HepG2 (cell line): ENCODE measurements around the gene POGK. TPM values are rescaled to one million over a fixed set of nuclear protein-coding genes. Genes with fewer than 3 reads are reported as not detected.

Source experiments
- ATF5 ChIP-seq: sonication (generic); formaldehyde crosslinking; IDR thresholded peaks from 2 replicates; pipeline ENCODE4 v1.4.0; 2020; ENCODE audit warnings: mild to moderate bottlenecking, low read depth, missing genetic modification reagents
- HNRNPK ChIP-seq: fragments of 200-400 bp; formaldehyde crosslinking; IDR thresholded peaks from 2 replicates; pipeline ENCODE4 v1.6.1; 2018; ENCODE audit warnings: low read length, low read depth, moderate library complexity, mild to moderate bottlenecking; ENCODE audit not compliant: poor library complexity, severe bottlenecking
- IKZF4 ChIP-seq: sonication (generic); formaldehyde crosslinking; IDR thresholded peaks from 2 replicates; pipeline ENCODE4 v1.5.1; 2020; ENCODE audit warnings: borderline replicate concordance, mild to moderate bottlenecking, low read depth, missing genetic modification reagents; ENCODE audit errors: not compliant biosample characterization
- PPARG ChIP-seq: conservative IDR thresholded peaks from 2 replicates; pipeline ENCODE4 v1.6.1; 2016; ENCODE audit warnings: missing biosample characterization, missing genetic modification reagents
- RAD21 ChIP-seq: fragments of 450-650 bp; formaldehyde crosslinking; IDR thresholded peaks from 2 replicates; pipeline ENCODE4 v1.5.0; 2020; ENCODE audit warnings: mild to moderate bottlenecking
- RARA ChIP-seq: IDR thresholded peaks from 2 replicates; pipeline ENCODE4 v1.6.1; 2016; ENCODE audit warnings: missing genetic modification reagents, missing compliant biosample characterization
- SMAD9 ChIP-seq: sonication (generic); formaldehyde crosslinking; IDR thresholded peaks from 2 replicates; pipeline ENCODE4 v1.5.1; 2020; ENCODE audit warnings: mild to moderate bottlenecking, missing genetic modification reagents
- SP4 ChIP-seq: sonication (generic); formaldehyde crosslinking; IDR thresholded peaks from 2 replicates; pipeline ENCODE4 v1.8.1; 2023; ENCODE audit warnings: mild to moderate bottlenecking, missing genetic modification reagents
- TAF15 ChIP-seq: fragments of 200-400 bp; formaldehyde crosslinking; IDR thresholded peaks from one replicate; pipeline ENCODE4 v1.6.1; 2018; ENCODE audit warnings: mild to moderate bottlenecking, low read depth, low read length; ENCODE audit not compliant: poor library complexity, severe bottlenecking
- ZNF432 ChIP-seq: sonication (generic); formaldehyde crosslinking; IDR thresholded peaks from 2 replicates; pipeline ENCODE4 v1.5.0; 2020; ENCODE audit warnings: missing genetic modification reagents, mild to moderate bottlenecking, borderline replicate concordance
- ZNF550 ChIP-seq: sonication (generic); formaldehyde crosslinking; IDR thresholded peaks from 2 replicates; pipeline ENCODE4 v1.4.0; 2020; ENCODE audit warnings: mild to moderate bottlenecking, missing genetic modification reagents, borderline replicate concordance
- ZNF564 ChIP-seq: sonication (generic); formaldehyde crosslinking; IDR thresholded peaks from 2 replicates; pipeline ENCODE4 v1.8.1; 2023; ENCODE audit warnings: mild to moderate bottlenecking, missing genetic modification reagents
- ZNF672 ChIP-seq: sonication (generic); formaldehyde crosslinking; IDR thresholded peaks from 2 replicates; pipeline ENCODE4 v1.8.1; 2022; ENCODE audit warnings: missing genetic modification reagents
- ZNF784 ChIP-seq: sonication (generic); formaldehyde crosslinking; IDR thresholded peaks from 2 replicates; pipeline ENCODE4 v1.5.1; 2020; ENCODE audit warnings: missing genetic modification reagents, mild to moderate bottlenecking, borderline replicate concordance
- ZNF878 ChIP-seq: sonication (generic); formaldehyde crosslinking; IDR thresholded peaks from 2 replicates; pipeline ENCODE4 v1.8.1; 2023; ENCODE audit warnings: mild to moderate bottlenecking, missing genetic modification reagents, moderate library complexity
- polyA plus RNA-seq, 8 experiments: library from polyadenylated mRNA; depleted of rRNA in 3 of 8; stranded (reverse) in 7 of 8; unstranded in 1 of 8; fragments of >200 nt; fragmentation: Illumina TruSeq in 4 of 8; extraction: Trizol in 4 of 8; gene quantifications; 2 replicates each; pipeline versions ENCODE4 v1.2.1 to v1.2.3, GENCODE V29; 2011 to 2016; ENCODE audit warnings: low read depth in 4 of 8, missing spikeins in 1 of 8, mixed read lengths in 1 of 8; ENCODE audit not compliant: insufficient read depth in 1 of 8
- total RNA-seq, 5 experiments: library from RNA; depleted of rRNA; stranded (reverse); fragments of >200 nt; fragmentation: Illumina TruSeq; extraction: Trizol; gene quantifications; 2 replicates each; pipeline ENCODE4 v1.2.3, GENCODE V29; 2016; ENCODE audit warnings: low read depth in 1 of 5
- TF ChIP-seq, protein P1 (sequence below): IDR thresholded peaks from 2 replicates; pipeline ENCODE4 v1.6.1; 2016; ENCODE audit warnings: low read depth, missing genetic modification reagents, missing compliant biosample characterization
- TF ChIP-seq, protein P2 (sequence below): IDR thresholded peaks from 2 replicates; pipeline ENCODE4 v1.6.1; 2016; ENCODE audit warnings: mild to moderate bottlenecking, missing biosample characterization, missing genetic modification reagents
- TF ChIP-seq, protein P3 (sequence below): sonication (generic); formaldehyde crosslinking; IDR thresholded peaks from 2 replicates; pipeline ENCODE4 v1.9.0; 2021; ENCODE audit warnings: missing genetic modification reagents, borderline replicate concordance

The POGK gene
- total and polyA plus RNA-seq, 2 of the 13 experiments (the other 11 are each of a cell fraction or from before 2014, with no cell fraction given) = 4.8 to 16.2 TPM

- TF ChIP-seq, protein P1, sequence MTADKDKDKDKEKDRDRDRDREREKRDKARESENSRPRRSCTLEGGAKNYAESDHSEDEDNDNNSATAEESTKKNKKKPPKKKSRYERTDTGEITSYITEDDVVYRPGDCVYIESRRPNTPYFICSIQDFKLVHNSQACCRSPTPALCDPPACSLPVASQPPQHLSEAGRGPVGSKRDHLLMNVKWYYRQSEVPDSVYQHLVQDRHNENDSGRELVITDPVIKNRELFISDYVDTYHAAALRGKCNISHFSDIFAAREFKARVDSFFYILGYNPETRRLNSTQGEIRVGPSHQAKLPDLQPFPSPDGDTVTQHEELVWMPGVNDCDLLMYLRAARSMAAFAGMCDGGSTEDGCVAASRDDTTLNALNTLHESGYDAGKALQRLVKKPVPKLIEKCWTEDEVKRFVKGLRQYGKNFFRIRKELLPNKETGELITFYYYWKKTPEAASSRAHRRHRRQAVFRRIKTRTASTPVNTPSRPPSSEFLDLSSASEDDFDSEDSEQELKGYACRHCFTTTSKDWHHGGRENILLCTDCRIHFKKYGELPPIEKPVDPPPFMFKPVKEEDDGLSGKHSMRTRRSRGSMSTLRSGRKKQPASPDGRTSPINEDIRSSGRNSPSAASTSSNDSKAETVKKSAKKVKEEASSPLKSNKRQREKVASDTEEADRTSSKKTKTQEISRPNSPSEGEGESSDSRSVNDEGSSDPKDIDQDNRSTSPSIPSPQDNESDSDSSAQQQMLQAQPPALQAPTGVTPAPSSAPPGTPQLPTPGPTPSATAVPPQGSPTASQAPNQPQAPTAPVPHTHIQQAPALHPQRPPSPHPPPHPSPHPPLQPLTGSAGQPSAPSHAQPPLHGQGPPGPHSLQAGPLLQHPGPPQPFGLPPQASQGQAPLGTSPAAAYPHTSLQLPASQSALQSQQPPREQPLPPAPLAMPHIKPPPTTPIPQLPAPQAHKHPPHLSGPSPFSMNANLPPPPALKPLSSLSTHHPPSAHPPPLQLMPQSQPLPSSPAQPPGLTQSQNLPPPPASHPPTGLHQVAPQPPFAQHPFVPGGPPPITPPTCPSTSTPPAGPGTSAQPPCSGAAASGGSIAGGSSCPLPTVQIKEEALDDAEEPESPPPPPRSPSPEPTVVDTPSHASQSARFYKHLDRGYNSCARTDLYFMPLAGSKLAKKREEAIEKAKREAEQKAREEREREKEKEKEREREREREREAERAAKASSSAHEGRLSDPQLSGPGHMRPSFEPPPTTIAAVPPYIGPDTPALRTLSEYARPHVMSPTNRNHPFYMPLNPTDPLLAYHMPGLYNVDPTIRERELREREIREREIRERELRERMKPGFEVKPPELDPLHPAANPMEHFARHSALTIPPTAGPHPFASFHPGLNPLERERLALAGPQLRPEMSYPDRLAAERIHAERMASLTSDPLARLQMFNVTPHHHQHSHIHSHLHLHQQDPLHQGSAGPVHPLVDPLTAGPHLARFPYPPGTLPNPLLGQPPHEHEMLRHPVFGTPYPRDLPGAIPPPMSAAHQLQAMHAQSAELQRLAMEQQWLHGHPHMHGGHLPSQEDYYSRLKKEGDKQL (CRISPR knock-in tag) = 0 out of 2 replicates have a peak, but pooled peaks have one; percentile 19
- TF ChIP-seq PPARG (CRISPR knock-in tag) (no peak), ZNF432 (CRISPR knock-in tag) (no peak), RARA (CRISPR knock-in tag) (peak; percentile 16; the same call in 1 of the 2 replicates), SMAD9 (CRISPR knock-in tag) (no peak), SP4 (peak; percentile 68), ZNF784 (CRISPR knock-in tag) (peak; percentile 80; the same call in 1 of the 2 replicates), TAF15 (peak; percentile 62), ZNF564 (peak; percentile 41; the same call in 1 of the 2 replicates), RAD21 (CRISPR knock-in tag) (peak; percentile 35), ZNF878 (CRISPR knock-in tag) (no peak), HNRNPK (no peak), ATF5 (CRISPR knock-in tag) (no peak), IKZF4 (CRISPR knock-in tag) (no peak), ZNF672 (no peak), ZNF550 (CRISPR knock-in tag) (no peak)
- TF ChIP-seq, protein P2, sequence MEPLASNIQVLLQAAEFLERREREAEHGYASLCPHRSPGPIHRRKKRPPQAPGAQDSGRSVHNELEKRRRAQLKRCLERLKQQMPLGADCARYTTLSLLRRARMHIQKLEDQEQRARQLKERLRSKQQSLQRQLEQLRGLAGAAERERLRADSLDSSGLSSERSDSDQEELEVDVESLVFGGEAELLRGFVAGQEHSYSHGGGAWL (CRISPR knock-in tag) = peak; percentile 78
- TF ChIP-seq, protein P3, sequence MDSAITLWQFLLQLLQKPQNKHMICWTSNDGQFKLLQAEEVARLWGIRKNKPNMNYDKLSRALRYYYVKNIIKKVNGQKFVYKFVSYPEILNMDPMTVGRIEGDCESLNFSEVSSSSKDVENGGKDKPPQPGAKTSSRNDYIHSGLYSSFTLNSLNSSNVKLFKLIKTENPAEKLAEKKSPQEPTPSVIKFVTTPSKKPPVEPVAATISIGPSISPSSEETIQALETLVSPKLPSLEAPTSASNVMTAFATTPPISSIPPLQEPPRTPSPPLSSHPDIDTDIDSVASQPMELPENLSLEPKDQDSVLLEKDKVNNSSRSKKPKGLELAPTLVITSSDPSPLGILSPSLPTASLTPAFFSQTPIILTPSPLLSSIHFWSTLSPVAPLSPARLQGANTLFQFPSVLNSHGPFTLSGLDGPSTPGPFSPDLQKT (CRISPR knock-in tag) = no peak
Measured at GRCh38 chr1:166875734-166876539, 36.7 kb downstream of the POGK start, which contains the start of gene TADA1 (continued).
